ENCODE results near the gene OLFML3.

OLFML3 gene

DNA sequence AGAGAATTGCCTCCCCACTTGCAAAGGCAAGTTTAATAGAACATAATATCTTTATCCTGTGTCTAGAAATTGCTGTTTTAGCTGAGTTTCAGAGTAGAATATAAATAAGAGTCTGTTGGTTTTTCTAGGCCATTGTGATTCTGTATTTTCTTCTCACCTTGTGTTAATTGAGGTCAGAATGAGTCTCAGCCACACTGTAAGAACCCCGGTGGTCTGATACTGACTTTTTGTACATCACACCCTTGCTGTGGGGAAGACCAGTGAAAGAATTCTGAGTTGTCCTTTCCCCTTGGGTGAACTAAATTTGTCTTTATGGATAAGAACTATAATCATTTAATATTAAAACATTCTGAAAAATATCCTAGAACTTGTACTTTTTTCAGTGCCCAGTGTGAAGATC, 43.3 kb upstream of the OLFML3 start:
- no peak overlapping the region for H3K27ac ChIP-seq
- no peak for TF ChIP-seq CTCF (conservative IDR thresholded peaks at IDR 0.05)

- no peak for TF ChIP-seq CTCF (conservative IDR thresholded peaks at IDR 0.05)
- H3K27ac ChIP-seq: no peak overlapping the region
These were observed 42.1 kb upstream of the OLFML3 start for GRCh38 chr1:113937146-113937545.

DNA sequence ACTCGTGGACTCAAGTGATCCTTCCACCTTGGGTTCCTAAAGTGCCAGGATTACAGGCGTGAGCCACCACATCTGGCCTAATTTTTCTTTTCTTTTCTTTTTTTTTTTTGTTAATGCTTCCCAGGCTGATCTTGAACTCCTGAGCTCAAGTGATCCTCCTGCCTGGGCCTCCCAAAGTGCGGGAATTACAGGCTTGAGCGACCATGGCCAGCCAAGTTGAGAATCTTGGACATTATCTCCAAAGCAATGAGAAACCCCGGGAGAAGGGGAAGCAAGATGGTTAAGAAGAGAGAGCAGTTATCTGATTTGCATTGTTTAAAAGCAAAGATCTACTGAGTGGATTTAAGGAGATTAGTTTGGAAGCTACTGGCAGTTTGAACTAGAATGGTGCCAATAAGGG, 41.1 kb upstream of the OLFML3 start:
- no peak overlapping the region for H3K27ac ChIP-seq
- TF ChIP-seq CTCF (conservative IDR thresholded peaks at IDR 0.05): no peak

DNA sequence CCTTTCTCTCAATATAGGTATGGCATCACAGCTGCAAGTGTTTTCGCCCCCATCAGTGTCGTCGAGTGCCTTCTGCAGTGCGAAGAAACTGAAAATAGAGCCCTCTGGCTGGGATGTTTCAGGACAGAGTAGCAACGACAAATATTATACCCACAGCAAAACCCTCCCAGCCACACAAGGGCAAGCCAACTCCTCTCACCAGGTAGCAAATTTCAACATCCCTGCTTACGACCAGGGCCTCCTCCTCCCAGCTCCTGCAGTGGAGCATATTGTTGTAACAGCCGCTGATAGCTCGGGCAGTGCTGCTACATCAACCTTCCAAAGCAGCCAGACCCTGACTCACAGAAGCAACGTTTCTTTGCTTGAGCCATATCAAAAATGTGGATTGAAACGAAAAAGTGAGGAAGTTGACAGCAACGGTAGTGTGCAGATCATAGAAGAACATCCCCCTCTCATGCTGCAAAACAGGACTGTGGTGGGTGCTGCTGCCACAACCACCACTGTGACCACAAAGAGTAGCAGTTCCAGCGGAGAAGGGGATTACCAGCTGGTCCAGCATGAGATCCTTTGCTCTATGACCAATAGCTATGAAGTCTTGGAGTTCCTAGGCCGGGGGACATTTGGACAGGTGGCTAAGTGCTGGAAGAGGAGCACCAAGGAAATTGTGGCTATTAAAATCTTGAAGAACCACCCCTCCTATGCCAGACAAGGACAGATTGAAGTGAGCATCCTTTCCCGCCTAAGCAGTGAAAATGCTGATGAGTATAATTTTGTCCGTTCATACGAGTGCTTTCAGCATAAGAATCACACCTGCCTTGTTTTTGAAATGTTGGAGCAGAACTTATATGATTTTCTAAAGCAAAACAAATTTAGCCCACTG, 38.7 kb upstream of the OLFML3 start:
- TF ChIP-seq CTCF (conservative IDR thresholded peaks at IDR 0.05): no peak
- H3K27ac ChIP-seq: no peak overlapping the region

DNA sequence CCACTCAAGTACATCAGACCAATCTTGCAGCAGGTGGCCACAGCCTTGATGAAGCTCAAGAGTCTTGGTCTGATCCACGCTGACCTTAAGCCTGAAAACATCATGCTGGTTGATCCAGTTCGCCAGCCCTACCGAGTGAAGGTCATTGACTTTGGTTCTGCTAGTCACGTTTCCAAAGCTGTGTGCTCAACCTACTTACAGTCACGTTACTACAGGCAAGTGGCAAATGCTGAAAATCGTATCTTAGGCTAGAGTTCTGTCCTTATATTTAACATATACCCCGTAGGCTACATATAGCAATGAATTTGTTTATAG, 38.1 kb upstream of the OLFML3 start:
- H3K27ac ChIP-seq: no peak overlapping the region
- no peak for TF ChIP-seq CTCF (conservative IDR thresholded peaks at IDR 0.05)

- no peak for TF ChIP-seq CTCF (conservative IDR thresholded peaks at IDR 0.05)
- no peak overlapping the region for H3K27ac ChIP-seq
These were observed 36.7 kb upstream of the OLFML3 start for GRCh38 chr1:113942527-113942926.

- H3K27ac ChIP-seq: no peak overlapping the region
- TF ChIP-seq CTCF (conservative IDR thresholded peaks at IDR 0.05): no peak
These were observed 36.1 kb upstream of the OLFML3 start for GRCh38 chr1:113943028-113943811.
